LNCaP clone FGC (cell line): ENCODE measurements around the gene PRF1.
"Not testable (repeated sequence)": the region's sequence is repeated elsewhere in the genome, so short reads cannot be mapped to it uniquely, and the experiment has no call there.

ENCODE experiments used
- DNase-seq: peaks from one replicate; pipeline ENCODE4 v3.0.0-alpha.2; 2011; ENCODE audit warnings: low read depth
- H3K4me3 ChIP-seq: 2 replicates; pipeline ENCODE4 v1.5.1; 2011; ENCODE audit warnings: mild to moderate bottlenecking, low read depth, low read length, control low read depth
- CTCF ChIP-seq: IDR thresholded peaks from 2 replicates; pipeline ENCODE4 v1.5.1; 2012; ENCODE audit warnings: mild to moderate bottlenecking; ENCODE audit not compliant: control insufficient read depth, insufficient read depth; ENCODE audit errors: extremely low read depth

The PRF1 gene

GRCh38 chr10:70615211-70615610 is 12.7 kb upstream of the PRF1 start:
- DNase-seq = no peak
- no peak overlapping the region for H3K4me3 ChIP-seq
- TF ChIP-seq CTCF = no peak

- DNase-seq, H3K4me3 ChIP-seq: not testable (repeated sequence)
Observed at GRCh38 chr10:70614364-70614763, 11.8 kb upstream of the PRF1 start.

GRCh38 chr10:70613941-70614340 is 11.4 kb upstream of the PRF1 start:
- no peak overlapping the region for H3K4me3 ChIP-seq
- TF ChIP-seq CTCF = no peak
- no peak for DNase-seq

GRCh38 chr10:70607936-70608335 is 5.4 kb upstream of the PRF1 start:
- no peak for DNase-seq
- H3K4me3 ChIP-seq = no peak overlapping the region
- no peak for TF ChIP-seq CTCF

GRCh38 chr10:70605161-70605560 is 2.6 kb upstream of the PRF1 start:
- no peak for DNase-seq
- H3K4me3 ChIP-seq = no peak overlapping the region
- no peak for TF ChIP-seq CTCF

- no peak for DNase-seq
- TF ChIP-seq CTCF = no peak
- no peak overlapping the region for H3K4me3 ChIP-seq
Observed at GRCh38 chr10:70604106-70604505, 1.6 kb upstream of the PRF1 start.

GRCh38 chr10:70603449-70603801 is 884 bp upstream of the PRF1 start:
- H3K4me3 ChIP-seq = no peak overlapping the region
- no peak for DNase-seq

More at GRCh38 chr10:70603449-70603801, 884 bp upstream of the PRF1 start:
- TF ChIP-seq CTCF = no peak
